Transverse colon (tissue), 4 donors: Measurements from ENCODE around the gene SLF2.

Source experiments
- EP300 ChIP-seq: sonication (generic); formaldehyde crosslinking; IDR thresholded peaks from one replicate; pipeline ENCODE4 v1.6.1; 2017; ENCODE audit warnings: antibody characterized with exemption, low read depth
- POLR2A ChIP-seq: fragments of 450-650 bp; IDR thresholded peaks from one replicate; pipeline ENCODE4 v1.6.1; 2016; ENCODE audit warnings: antibody characterized with exemption, mild to moderate bottlenecking, moderate library complexity
- POLR2AphosphoS5 ChIP-seq, 3 donors: sonication (generic); formaldehyde crosslinking; IDR thresholded peaks; one replicate each; pipeline ENCODE4 v1.6.1; 2016; ENCODE audit warnings: antibody characterized with exemption in 3 of 3
- TF ChIP-seq, protein P1 (sequence below), 5 experiments: fragments of 200-600 bp in 3 of 5; fragments of 450-650 bp in 2 of 5; sonication (generic) in 3 of 5; IDR thresholded peaks; 1 replicate in 2 of 5; 2 replicates in 3 of 5; pipeline ENCODE4 v1.5.1; 2016 to 2017; ENCODE audit warnings: antibody characterized with exemption in 5 of 5, inconsistent platforms in 3 of 5, mild to moderate bottlenecking in 2 of 5, moderate library complexity in 1 of 5

DNA sequence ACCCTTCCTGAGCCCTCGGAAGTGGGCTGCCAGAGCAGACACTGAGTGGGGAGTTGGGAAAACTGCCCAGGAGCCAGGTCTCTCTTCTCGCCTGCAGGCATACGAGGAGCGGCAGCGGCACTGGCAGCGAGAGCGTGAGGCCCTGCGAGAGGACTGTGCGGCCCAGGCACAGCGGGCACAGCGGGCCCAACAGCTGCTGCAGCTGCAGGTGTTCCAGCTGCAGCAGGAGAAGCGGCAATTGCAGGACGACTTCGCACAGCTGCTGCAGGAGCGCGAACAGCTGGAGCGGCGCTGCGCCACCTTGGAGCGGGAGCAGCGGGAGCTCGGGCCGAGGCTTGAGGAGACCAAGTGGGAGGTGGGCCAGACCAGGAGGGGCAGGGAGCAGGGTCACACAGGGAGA, 92.6 kb downstream of the SLF2 start:
- no peak for TF ChIP-seq EP300
- TF ChIP-seq, protein P1, sequence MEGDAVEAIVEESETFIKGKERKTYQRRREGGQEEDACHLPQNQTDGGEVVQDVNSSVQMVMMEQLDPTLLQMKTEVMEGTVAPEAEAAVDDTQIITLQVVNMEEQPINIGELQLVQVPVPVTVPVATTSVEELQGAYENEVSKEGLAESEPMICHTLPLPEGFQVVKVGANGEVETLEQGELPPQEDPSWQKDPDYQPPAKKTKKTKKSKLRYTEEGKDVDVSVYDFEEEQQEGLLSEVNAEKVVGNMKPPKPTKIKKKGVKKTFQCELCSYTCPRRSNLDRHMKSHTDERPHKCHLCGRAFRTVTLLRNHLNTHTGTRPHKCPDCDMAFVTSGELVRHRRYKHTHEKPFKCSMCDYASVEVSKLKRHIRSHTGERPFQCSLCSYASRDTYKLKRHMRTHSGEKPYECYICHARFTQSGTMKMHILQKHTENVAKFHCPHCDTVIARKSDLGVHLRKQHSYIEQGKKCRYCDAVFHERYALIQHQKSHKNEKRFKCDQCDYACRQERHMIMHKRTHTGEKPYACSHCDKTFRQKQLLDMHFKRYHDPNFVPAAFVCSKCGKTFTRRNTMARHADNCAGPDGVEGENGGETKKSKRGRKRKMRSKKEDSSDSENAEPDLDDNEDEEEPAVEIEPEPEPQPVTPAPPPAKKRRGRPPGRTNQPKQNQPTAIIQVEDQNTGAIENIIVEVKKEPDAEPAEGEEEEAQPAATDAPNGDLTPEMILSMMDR (IDR thresholded peaks at IDR 0.05): no peak
- TF ChIP-seq POLR2A: no peak
- no peak for TF ChIP-seq POLR2AphosphoS5 (IDR thresholded peaks at IDR 0.05)
